Raji (cell line): Measurements from ENCODE around the gene GSTA3.

Experiments
- POLR2A ChIP-seq: IDR thresholded peaks from 2 replicates; pipeline ENCODE4 v1.6.1; 2011; ENCODE audit warnings: low read depth, low read length, control low read depth; ENCODE audit not compliant: insufficient read depth

GSTA3 gene

DNA sequence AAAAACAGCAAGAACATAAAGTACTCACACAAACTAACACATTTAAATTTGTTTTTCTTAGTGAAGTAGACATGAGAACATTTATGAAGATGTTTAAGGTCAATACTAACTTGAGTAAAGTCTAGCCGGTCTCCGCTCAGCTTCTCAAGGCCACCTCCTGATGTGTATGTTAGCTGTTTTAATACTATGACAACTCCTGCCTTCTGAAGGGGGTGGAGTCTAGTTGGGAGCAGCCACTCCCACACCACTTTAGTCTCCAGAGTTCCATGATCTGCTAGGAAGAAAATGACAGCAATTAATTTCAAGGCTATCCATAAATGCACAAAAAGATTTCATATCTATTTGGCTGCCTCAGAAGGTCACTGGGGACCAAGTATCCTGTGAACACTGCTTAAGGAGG is at the start of gene GSTA3:
Gene GSTA3 (minus strand): TSS at position 168 of the 400 bp plus-strand sequence. CDS start 3,864 bp downstream, outside the sequence.
- no peak for TF ChIP-seq POLR2A

DNA sequence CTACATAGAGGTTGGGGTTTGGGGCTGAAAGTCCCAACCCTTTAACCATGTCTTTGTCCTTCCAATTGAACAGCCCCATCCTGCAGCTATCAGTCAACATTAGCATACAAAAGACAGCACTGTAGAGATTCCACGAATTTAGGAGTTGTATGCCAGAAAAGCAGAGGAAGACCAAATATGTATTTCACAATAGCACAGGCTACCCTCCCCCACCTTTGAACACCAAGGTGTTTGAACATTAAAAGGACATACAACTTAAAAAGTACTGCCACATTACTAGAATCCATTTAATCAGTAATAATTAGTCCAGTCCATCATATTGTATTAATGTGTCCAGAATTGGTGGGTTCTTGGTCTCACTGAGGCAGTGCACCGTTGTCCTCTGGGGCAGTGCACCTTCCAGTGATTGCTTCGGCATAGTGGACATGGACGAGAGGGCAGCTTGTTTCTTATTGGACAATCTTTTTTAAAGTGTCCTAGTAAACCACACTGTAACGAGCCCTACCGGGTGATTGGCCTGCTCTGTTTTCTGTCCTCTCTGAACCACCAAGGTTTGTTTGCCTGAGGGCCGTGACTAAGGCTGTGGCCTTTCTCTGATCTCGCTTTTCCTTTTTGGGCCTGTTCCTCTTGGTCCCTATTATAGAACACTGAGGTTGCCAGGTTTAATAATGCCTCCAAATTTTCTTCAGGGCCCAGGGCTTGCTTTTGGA is 49.2 kb upstream of the GSTA3 start:
- no peak for TF ChIP-seq POLR2A

DNA sequence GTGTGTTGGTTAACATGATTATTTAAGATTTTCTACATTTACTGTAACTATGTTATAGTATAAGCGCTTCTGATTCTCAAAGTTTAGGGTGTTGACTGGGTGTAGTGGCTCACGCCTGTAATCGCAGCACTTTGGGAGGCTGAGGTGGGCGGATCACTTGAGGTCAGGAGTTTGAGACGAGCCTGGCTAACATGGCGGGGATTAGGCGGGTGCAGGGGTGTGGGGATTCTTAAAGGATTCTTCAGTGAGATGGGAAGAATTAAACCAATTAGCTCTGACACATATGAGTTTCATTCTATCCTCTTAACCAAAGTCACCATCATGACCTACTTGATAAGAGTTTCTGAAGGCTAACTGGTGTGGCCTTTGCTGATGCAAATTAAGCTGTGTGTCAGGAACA is 46.4 kb upstream of the GSTA3 start:
- TF ChIP-seq POLR2A, result no peak

DNA sequence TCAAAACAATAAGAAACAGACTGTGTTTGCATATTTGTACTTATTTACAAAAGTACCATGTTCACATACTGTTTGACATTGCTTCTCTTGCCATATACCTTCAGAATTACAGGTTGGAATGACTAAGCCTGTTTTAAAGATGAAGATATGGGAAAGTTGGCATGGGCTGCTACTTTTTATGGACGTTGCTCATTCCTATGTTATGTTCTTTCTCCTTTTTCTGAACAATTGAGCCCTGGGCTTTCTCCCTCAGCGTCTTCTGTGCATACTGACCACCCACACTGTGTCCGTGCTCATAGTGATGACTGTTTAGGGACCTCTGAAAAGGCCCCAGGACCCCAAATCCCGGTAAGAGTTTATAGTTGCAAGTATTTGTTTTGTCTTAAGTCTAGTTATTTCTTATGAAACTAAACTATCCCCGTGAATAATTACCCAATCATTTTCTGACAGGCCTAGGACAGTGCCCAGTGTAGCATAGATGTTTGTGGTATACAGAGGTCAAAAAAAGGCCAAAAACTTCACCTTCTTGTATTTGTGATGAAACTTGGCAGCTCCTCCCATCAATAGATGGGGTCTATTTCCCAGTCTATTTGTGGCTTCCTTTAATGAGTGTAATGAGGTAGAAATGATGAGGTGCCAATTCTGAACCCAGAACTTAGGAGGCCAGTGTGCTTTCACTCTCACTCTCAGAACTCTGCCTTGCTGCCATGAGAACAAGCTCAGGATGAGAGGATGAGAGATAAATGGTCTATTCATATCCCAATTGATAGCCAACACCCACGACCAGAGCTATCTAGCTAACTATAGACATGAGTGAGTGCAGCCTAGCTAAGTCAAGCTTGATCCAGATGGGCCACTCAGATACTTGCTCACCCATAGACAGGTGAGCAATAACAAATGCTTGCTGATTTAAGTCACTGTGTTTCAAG is 44.7 kb upstream of the GSTA3 start:
- no peak for TF ChIP-seq POLR2A

DNA sequence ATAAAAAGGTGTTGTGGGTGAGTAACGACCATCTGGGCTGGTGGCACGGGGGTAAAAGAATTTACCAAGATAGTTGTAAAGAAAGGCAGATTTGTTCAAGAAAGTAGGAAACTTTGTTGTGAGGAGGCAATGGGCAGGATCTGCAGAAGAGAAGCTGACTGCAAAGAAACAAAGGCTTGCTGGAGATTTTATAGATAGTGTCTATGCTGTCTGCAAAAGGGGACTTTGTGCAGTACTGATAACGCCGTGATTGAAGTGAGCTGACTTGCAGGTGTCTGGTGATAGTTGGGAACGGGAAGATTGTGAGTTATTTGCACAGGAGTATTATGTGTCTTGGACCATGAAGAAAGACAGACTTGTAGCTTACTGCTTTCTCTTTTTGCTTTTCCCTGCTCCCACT is 36.8 kb upstream of the GSTA3 start:
- TF ChIP-seq POLR2A, result no peak

DNA sequence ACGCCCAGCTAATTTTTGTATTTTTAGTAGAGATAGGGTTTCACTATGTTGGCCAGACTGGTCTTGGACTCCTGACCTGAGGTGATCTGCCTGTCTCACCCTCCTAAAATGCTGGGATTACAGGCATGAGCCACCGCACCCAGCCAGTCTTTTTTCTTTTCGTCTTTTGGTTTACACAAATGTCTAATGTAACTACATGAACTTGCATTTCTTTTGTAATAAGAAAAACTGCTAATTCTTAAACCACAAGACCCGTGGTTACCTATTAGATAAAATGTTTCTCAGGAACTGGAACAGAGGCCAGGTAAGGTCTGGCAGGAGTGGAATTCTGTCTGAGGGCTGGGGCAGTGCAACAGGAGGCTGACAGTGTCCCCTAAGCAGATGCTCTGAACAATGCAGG is 32.7 kb upstream of the GSTA3 start:
- TF ChIP-seq POLR2A, result no peak

DNA sequence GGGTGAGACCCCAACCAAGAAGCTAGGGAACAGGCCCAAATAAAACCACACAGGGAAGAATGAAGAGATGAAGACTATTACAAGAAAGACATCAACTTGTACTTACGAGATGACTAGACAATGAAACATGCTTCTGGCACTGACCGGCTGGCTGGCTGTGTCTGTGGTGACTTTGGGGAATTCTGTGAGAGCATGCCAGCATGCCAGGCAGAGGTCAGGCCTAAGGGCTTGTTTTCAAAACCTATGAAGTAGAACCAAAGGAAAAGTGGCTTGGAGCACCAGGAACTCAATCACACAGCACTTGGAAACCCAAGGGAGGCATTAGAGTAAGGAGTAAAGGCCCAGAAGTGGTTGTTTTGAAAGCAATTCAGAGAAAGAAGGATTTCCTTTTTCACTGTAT is 28.4 kb upstream of the GSTA3 start:
- TF ChIP-seq POLR2A, result no peak

DNA sequence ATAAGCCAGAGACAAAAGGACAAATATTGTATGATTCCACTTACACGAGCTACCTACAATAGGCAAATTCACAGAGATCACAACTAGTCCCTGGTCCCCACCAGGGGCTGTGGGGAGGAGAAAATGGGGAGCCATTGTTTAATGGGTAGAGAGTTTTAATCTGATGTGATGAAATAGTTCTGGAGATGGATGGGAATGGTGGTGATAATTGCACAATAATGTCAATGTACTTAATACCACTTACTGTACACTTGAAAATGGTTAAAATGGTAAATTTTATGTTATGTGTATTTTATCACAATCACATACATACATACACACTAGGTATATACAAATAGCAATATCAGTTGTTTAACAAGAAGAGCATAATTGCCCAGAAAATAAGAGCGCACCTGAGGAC is 24.3 kb upstream of the GSTA3 start:
- TF ChIP-seq POLR2A, result no peak

DNA sequence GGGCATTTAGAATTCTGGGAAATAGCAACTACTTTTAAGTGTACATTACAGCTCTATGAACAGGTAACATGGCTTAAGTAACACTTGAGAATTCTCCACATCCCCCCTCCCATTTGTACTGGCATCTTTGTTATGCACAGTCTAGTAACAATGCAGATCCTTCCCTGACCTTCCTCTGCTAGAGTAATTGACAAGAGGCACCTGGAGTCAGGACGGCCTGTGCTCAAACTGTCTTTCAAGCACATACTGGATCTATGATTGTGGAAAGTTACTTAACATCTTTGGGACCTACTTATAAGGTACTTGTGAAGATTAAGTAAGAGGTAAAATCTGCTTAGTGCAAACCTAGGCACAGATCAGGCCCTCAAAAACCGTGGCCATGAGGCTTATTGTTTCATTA is 21.9 kb upstream of the GSTA3 start:
- TF ChIP-seq POLR2A, result no peak

DNA sequence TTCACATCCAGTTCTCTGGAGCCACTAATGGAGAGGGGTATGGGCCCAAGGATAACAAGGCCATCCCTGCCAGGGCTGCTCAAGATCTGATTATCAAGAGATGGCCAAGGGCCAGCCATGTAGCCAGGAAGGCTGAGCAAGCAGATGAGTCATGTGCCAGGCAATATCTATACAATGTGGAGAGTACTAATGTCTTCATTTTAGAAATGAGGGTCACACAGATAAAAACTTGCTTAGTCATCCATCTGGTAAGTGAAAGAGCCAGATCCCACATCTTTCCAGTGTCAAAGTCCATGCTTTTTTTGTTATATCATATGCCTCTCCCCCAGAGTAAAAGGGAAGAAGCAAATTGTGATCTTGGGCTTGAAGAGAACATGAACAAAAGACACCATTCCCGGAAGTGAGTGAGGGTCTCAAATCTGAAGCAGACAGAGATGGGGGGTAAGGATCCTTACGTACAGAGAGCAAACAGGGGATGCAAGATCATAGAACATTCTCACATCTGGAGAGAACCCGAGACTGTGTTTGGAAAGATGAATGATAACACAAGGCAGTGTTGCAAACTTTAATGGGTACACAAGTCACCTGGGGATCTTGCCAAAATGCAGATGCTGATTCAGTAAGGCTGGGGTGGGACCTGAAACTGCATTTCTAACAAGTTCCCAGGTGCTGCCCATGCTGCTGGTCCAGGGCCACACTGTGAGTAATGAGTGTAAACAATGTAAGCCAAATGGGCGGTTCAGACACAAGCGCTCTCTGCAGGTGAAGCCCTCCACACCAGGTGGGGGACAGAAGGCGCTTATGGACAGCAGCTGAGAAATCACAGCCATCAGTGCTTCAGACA is 20.0 kb upstream of the GSTA3 start:
- no peak for TF ChIP-seq POLR2A

DNA sequence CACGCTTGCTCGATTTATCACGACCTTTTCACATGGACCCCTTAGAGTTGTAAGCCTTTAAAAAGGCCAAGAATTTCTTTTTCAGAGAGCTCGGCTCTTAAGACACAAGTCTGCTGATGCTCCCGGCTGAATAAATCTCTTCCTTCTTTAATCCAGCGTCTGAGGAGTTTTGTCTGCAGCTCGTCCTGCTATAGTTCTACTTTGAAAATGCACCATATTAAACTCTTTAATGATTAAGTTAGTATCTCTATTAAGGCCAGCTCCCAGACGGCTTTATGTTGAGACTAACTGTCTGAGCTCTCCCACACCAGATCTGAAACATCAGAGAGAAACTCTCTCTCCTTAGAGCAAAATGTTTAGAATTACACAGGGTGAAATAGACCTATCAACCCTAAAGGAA is 18.0 kb upstream of the GSTA3 start:
- no peak for TF ChIP-seq POLR2A

DNA sequence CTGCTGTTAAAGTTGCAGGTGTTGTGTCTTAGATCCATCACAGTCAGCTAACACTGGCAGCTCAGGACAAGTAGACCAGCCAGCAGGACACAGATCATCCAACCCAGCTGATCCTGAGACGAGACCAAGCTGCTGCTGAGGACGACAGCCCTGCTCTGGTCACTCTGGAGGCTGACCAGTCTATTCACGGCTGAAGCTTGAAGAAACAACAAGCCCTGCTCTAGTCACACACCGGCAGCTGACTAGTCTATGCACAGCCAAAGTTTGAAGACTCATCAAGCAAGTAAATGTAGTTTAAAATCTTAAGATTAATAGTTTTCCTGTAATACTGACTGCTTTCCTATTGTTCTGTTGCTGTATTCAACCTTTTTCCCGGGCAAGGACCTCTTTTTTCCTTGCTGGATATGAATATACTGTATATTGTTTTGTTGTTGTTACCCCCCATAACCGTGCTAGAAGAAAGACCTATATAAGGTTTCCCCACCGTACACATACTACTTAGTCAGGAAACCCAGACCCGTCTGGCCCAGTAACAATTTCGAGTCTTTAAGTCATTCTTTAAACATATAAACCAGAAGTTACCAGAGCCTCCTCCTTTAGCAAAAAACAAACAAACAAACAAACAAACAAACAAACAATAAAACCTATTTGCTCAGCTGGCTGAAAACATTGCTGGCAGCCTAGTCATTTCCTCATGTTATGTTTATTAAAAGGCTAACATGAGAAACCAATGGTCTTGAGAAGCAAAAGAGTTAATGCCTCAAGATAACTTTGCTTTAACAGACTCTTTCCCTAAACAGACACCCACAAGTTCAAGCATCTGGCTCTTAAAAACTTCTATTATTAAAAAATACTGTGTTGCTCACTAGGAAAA is 16.7 kb upstream of the GSTA3 start:
- no peak for TF ChIP-seq POLR2A

DNA sequence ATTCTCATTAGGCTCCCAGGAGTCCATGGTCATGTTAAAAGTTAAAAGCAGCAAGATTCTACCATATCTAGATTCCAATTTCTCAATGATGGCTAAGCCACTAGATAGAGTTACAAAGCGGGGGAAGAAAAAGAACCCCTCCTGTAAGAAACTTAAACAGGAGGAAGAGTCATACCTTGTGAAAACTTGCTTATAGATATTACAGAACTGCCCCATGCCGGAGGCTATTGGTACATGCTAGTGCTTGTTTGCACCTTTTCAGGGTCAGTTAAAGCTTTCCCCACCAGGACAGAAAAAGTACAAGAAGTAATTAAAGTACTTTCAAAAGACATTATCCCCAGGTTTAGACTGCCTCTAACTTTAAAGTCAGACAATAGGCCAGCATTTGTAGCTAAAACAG is 15.5 kb upstream of the GSTA3 start:
- TF ChIP-seq POLR2A, result no peak

DNA sequence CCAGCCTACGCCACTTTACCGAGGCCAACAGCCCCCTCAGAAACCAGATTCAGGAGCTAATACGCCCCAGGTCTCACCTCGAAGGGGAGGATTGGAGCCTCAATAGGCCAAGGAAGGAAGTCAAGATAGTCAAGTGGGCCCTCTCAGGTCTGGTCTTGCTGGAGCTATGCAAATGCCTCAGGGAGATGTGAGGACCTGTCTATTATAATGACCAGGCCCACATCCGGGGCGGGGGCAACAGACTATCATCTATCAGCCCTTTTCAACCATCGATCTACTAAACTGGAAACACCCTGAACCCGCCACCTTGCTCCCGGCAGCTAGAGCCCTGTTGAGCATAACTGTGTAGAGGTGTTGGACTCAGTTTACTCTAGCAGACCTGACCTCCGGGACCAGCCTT is 12.7 kb upstream of the GSTA3 start:
- no peak for TF ChIP-seq POLR2A
